Mucosa of rectum (tissue), 2 donors: Measurements from ENCODE around the gene CYP2C19.
"Not testable (repeated sequence)": the region's sequence is repeated elsewhere in the genome, so short reads cannot be mapped to it uniquely, and the experiment has no call there.

Source experiments
- H3K27ac ChIP-seq, 2 donors: one replicate each; pipeline ENCODE4 v1.7.0; 2013; ENCODE audit warnings: inconsistent platforms in 2 of 2, low read depth in 2 of 2, low read length in 2 of 2
- H3K27me3 ChIP-seq, 2 donors: one replicate each; pipeline ENCODE4 v1.7.0; 2013; ENCODE audit warnings: low read length in 2 of 2; ENCODE audit not compliant: control insufficient read depth in 2 of 2, insufficient read depth in 2 of 2
- H3K36me3 ChIP-seq, 2 donors: one replicate each; pipeline ENCODE4 v1.7.0; 2013; ENCODE audit warnings: low read length in 2 of 2; ENCODE audit not compliant: control insufficient read depth in 2 of 2, insufficient read depth in 2 of 2
- H3K4me1 ChIP-seq, 2 donors: one replicate each; pipeline ENCODE4 v1.7.0; 2013; ENCODE audit warnings: low read length in 2 of 2, mild to moderate bottlenecking in 1 of 2; ENCODE audit not compliant: control insufficient read depth in 2 of 2, insufficient read depth in 2 of 2
- H3K4me3 ChIP-seq, 2 donors: one replicate each; pipeline ENCODE4 v1.7.0; 2013; ENCODE audit warnings: low read length in 2 of 2
- H3K9ac ChIP-seq, 2 donors: one replicate each; pipeline ENCODE4 v1.7.0; 2013; ENCODE audit warnings: low read length in 2 of 2, low read depth in 1 of 2, mild to moderate bottlenecking in 1 of 2
- H3K9me3 ChIP-seq, 2 donors: one replicate each; pipeline ENCODE4 v1.7.0; 2013; ENCODE audit warnings: low read length in 2 of 2; ENCODE audit not compliant: control insufficient read depth in 2 of 2
- donor health status: healthy.
- donor health status: Normal muscosa, but diverticular disease.

The CYP2C19 gene

DNA sequence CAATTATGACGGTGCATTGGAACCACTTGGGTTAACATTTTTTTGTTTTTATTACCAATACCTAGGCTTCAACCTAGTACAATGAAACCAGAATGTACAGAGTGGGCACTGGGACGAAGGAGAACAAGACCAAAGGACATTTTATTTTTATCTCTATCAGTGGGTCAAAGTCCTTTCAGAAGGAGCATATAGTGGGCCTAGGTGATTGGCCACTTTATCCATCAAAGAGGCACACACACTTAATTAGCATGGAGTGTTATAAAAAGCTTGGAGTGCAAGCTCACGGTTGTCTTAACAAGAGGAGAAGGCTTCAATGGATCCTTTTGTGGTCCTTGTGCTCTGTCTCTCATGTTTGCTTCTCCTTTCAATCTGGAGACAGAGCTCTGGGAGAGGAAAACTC, at the start of gene CYP2C19:
Gene CYP2C19, plus strand, starts transcription at position 289 of the 400 bp plus-strand sequence. Its CDS starts 25 bp downstream, at position 314.
- no peaks in the 10 kb centered on the region for H3K9me3 ChIP-seq
- H3K4me3 ChIP-seq, result no peak within 1 kb of the TSS

DNA sequence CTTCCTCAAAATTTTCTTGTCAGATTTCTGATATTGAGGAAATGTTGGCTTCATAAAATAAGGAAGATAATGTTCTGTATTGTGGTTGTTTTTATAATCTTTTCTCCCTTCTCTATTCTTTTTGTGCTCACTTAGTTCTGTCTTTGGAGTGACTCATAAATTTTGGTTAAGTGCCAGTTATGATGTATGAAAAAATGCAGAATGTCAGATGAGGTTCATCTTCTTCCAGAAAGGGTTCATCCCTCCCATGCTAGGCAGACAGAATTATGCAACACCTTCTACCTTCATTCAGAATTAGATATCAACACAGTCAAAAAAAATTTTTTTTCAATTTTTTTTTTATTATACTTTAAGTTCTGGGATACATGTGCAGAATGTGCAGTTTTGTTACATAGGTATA, 36.6 kb upstream of the CYP2C19 start:
- Histone ChIP-seq H3K27ac (no peak overlapping the region), H3K4me1 (no peaks in the 10 kb centered on the region), H3K27me3 (no peaks in the 10 kb centered on the region), H3K9ac (no peak overlapping the region), H3K4me3 (no peak overlapping the region), H3K36me3 (no peaks in the 10 kb centered on the region), H3K9me3 (no peaks in the 10 kb centered on the region)

More for the DNA sequence above, at the start of gene CYP2C19:
- Histone ChIP-seq H3K9ac (no peak within 1 kb of the TSS), H3K27ac (no peak within 1 kb of the TSS), H3K27me3 (no peaks in the 10 kb centered on the region), H3K36me3 (no peaks in the 10 kb centered on the region), H3K4me1 (no peaks in the 10 kb centered on the region)

DNA sequence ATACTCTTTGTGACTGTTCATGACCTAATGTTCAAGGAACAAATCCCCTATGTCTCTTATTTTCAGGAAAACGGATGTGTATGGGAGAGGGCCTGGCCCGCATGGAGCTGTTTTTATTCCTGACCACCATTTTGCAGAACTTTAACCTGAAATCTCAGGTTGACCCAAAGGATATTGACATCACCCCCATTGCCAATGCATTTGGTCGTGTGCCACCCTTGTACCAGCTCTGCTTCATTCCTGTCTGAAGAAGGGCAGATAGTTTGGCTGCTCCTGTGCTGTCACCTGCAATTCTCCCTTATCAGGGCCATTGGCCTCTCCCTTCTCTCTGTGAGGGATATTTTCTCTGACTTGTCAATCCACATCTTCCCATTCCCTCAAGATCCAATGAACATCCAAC, 27.3 kb upstream of the CYP2C19 start:
- H3K27ac ChIP-seq, result no peak overlapping the region
- H3K27me3 ChIP-seq, result no peaks in the 10 kb centered on the region
- H3K4me3 ChIP-seq, result no peak overlapping the region
- H3K9me3 ChIP-seq, result no peaks in the 10 kb centered on the region
- no peaks in the 10 kb centered on the region for H3K4me1 ChIP-seq
- no peak overlapping the region for H3K9ac ChIP-seq
- H3K36me3 ChIP-seq, result no peaks in the 10 kb centered on the region

DNA sequence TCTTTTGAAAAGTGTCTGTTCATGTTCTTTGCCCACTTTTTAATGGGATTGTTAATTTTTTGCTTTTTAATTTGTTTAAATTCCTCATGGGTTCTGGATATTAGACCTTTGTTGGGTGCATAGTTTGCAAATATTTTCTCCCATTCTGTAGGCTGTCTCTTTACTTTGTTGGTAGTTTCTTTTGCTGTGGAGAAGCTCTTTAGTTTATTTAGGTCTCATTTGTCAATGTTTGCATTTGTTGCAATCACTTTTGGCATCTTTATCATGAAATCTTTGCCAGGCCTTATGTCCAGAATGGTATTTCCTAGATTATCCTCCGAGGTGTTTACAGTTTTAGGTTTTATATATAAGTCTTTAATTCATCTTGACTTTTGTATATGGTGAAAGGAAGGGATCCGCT, 23.9 kb upstream of the CYP2C19 start:
- H3K27me3 ChIP-seq, result no peaks in the 10 kb centered on the region
- H3K4me1 ChIP-seq, result no peaks in the 10 kb centered on the region
- H3K36me3 ChIP-seq, result no peaks in the 10 kb centered on the region
- no peak overlapping the region for H3K9ac ChIP-seq
- no peak overlapping the region for H3K27ac ChIP-seq
- peaks cover 0 to 2% of the 10 kb centered on the region in 2 donors for H3K9me3 ChIP-seq
- H3K4me3 ChIP-seq, result no peak overlapping the region

DNA sequence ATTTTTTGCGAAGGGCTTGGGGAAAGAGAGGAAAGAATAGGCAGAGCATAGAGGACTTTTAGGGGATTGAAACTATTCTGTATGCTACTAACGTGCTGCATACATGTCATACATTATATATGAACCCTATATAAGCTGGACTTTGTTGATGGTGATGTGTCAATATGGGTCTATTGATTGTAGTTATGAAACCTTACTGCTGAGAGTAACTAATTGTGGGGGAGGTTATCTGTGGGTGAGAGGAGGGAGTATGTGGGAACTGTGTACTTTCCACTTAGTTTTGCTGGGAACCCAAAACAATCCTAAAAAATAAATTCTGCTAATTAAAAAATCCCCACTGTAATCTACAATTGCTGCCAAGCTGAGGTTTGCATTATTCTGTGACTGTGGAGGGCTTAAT, 15.3 kb upstream of the CYP2C19 start:
- Histone ChIP-seq H3K27ac (no peak overlapping the region), H3K36me3 (no peaks in the 10 kb centered on the region), H3K9ac (no peak overlapping the region), H3K4me1 (no peaks in the 10 kb centered on the region), H3K27me3 (no peaks in the 10 kb centered on the region), H3K9me3 (peaks cover 0 to 4% of the 10 kb centered on the region in 2 donors), H3K4me3 (no peak overlapping the region)

DNA sequence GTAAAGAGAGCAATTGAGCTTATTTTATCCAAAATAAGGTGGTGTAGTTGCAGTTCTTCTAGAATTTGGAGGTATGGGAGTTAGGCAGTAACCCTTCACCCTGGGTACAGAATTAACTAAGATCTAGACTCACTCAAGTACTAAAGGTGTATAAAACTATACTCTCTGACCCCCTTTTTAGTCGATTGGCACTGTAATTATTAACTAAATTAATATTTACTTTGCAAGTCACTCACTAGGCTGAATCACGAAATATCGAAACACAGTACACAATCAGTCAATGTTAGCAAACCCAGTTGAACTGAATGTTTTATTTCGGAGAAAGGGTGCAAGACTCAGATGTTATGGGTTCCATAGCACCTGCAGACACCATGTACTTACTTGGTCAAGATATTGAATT, 14.6 kb upstream of the CYP2C19 start:
- Histone ChIP-seq H3K4me3 (no peak overlapping the region), H3K9me3 (peaks cover 0 to 3% of the 10 kb centered on the region in 2 donors), H3K27ac (no peak overlapping the region), H3K9ac (no peak overlapping the region), H3K36me3 (no peaks in the 10 kb centered on the region), H3K4me1 (no peaks in the 10 kb centered on the region), H3K27me3 (no peaks in the 10 kb centered on the region)

DNA sequence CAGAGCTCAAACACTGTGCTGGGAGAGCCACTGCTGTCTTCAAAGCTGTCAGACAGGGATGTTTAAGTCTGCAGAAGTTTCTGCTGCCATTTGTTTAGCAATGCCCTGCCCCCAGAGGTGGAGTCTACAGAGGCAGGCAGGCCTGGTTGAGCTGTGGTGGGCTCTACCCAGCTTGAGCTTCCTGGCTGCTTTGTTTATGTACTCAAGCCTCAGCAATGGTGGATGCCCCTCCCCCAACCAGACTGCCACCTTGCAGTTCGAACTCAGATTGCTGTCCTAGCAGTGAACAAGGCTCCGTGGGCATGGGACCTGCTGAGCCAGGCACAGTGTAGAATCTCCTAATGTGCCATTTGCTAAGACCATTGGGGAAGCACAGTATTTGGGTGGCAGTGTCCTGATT, 4.6 kb upstream of the CYP2C19 start:
- H3K36me3 ChIP-seq, result no peaks in the 10 kb centered on the region
- H3K4me1 ChIP-seq, result no peaks in the 10 kb centered on the region
- no peak overlapping the region for H3K27ac ChIP-seq
- H3K4me3 ChIP-seq, result no peak overlapping the region
- no peaks in the 10 kb centered on the region for H3K9me3 ChIP-seq
- H3K9ac ChIP-seq, result no peak overlapping the region
- no peaks in the 10 kb centered on the region for H3K27me3 ChIP-seq

DNA sequence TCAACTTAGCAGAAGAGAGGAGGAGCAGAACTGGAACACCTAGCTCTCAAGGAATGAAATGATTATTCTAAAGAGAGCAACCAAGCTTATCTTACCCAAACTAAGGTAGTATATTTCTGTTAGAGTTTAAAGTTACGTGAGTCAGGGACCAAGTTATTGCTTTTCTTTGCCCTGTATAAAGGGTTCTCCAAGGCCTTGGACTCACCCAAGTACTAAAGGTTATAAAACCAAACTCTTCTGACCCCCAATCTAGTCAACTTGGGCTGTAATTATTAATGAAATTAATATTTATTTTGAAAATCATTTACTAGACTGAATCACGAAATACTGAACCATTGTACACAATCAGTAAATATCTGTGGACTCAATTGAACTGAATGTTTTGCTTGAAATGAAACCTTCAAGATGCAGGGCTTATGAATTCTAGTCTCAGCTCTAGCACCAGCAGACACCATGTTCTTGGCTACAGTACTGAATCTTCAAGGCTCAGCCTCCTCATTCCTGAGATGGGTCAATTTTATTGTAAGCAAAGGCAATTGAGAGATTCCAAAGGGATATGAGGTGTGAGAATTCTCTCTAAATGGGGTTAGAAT, 1.8 kb upstream of the CYP2C19 start:
- H3K27me3 ChIP-seq, result no peaks in the 10 kb centered on the region
- H3K4me1 ChIP-seq, result no peaks in the 10 kb centered on the region
- no peaks in the 10 kb centered on the region for H3K36me3 ChIP-seq
- H3K27ac ChIP-seq, result no peak overlapping the region
- H3K4me3 ChIP-seq, result no peak overlapping the region
- H3K9ac ChIP-seq, result no peak overlapping the region
- no peaks in the 10 kb centered on the region for H3K9me3 ChIP-seq

DNA sequence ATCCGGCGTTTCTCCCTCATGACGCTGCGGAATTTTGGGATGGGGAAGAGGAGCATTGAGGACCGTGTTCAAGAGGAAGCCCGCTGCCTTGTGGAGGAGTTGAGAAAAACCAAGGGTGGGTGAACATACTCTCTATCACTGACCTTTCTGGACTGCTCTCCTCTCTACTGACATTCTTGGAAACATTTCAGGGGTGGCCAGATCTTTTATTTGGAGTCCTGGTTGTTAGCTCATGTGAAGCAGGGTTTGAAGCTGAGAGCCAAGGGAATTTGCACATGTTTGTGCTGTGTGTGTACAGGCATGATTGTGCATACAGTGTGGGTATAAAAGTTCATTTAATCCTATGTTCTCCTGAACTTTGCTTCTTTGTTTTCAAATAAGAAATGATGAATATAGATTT, 12.9 kb downstream of the CYP2C19 start:
- H3K4me3 ChIP-seq, H3K4me1 ChIP-seq, H3K27ac ChIP-seq, H3K27me3 ChIP-seq, H3K36me3 ChIP-seq, H3K9ac ChIP-seq, H3K9me3 ChIP-seq: not testable (repeated sequence)

DNA sequence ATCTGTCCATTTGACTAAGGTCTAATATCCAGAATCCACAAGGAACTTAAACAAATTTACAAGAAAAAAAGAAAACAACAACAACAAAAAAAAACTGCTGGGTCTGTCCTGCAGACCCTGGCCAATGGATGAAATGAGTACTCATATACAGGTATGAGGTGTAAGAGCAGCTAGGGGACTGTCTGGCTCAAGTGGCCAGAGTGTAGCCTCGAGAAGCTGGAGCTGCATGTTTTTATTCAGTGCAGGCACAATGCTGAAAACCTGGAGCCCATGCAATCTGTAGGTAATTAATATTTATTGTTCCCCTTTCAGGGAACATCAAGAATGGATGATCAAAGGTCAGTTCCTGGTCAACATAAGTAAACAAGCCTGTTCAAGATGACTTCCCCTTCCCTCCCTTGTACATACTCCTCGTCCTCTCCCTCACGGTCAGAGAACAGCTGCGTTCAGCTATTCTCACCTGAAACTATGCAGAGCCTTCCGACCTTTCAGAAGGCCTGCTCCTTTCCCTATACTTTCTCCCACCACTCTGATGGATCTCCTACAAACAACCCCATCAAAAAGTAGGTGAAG, 15.5 kb downstream of the CYP2C19 start:
- no peak overlapping the region for H3K27ac ChIP-seq
- H3K4me1 ChIP-seq, result no peaks in the 10 kb centered on the region
- no peak overlapping the region for H3K4me3 ChIP-seq
- no peak overlapping the region for H3K9ac ChIP-seq
- no peaks in the 10 kb centered on the region for H3K27me3 ChIP-seq
- no peaks in the 10 kb centered on the region for H3K36me3 ChIP-seq
- H3K9me3 ChIP-seq, result no peaks in the 10 kb centered on the region
